ENCODE results near the gene BAX. TPM values are rescaled to one million over a fixed set of nuclear protein-coding genes. Genes with fewer than 3 reads are reported as not detected.
"Not testable (repeated sequence)": the region's sequence is repeated elsewhere in the genome, so short reads cannot be mapped to it uniquely, and the experiment has no call there.

BAX gene
- total and polyA plus RNA-seq, 4 experiments from 2014 or later: 56.5 to 183 (median 120) TPM

DNA sequence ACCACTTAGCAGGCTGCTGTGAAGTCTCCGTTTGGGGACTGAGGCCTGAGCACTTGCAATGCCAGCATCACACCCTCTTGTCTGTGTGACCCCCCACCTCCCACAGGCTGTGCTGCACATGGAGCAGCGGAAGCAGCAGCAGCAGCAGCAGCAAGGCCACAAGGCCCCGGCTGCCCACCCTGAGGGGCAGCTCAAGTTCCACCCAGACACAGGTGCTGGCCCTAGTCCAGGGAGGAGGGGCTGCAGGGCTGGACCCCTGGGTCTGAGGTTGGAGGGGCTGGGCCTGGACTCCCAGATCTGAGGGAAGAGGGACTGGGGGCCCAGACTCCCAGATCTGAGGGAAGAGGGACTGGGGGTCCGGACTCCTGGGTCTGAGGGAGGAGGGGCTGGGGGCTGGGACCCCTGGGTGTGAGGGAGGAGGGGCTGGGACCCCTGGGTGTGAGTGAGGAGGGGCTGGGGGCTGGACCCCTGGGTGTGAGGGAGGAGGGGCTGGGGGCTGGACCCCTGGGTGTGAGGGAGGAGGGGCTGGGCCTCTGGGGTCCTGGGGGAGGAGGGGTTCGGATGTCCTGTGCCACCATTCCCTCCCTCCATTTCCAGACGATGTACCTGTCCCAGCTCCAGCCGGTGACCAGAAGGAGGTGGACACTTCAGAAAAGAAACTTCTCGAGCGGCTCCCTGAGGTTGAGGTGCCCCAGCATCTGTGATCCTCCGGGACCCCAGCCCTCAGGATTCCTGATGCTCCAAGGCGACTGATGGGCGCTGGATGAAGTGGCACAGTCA is 32.8 kb upstream of the BAX start:
- intact Hi-C loops (cut with micrococcal nuclease): no loop called here
- H3K27me3 Mint-ChIP-seq: no peaks in the 10 kb centered on the region
- peaks cover 17 to 30% of the 10 kb centered on the region in 2 donors for H3K36me3 Mint-ChIP-seq
- no peak overlapping the region for H3K4me3 Mint-ChIP-seq
- H3K4me3 ChIP-seq (ENCODE audit: low read length in 2 of 2): no peak overlapping the region
- CTCF ChIA-PET (ENCODE audit: partially characterized antibody): interaction anchor here (0.8 kb wide), 1 partner anchor 49 kb away, joined by 3 read pairs; no protein-coding TSS in a partner anchor
- POLR2A ChIA-PET (ENCODE audit: partially characterized antibody): no interaction called here
- H3K9me3 Mint-ChIP-seq: no peaks in the 10 kb centered on the region
- no peaks in the 10 kb centered on the region for H3K4me1 ChIP-seq (ENCODE audit: insufficient read depth, low read length)
- no peak for DNase-seq
- H3K27ac ChIP-seq (ENCODE audit: low read depth, low read length): no peak overlapping the region
- no peak overlapping the region for H3K27ac Mint-ChIP-seq
- no peaks in the 10 kb centered on the region for H3K27me3 ChIP-seq (ENCODE audit: insufficient read depth, low read length)
- H3K9me3 ChIP-seq (ENCODE audit: control insufficient read depth in 1 of 2, low read length in 2 of 2): no peaks in the 10 kb centered on the region
- peaks cover 0 to 2% (median 1%) of the 10 kb centered on the region in 4 donors for H3K4me1 Mint-ChIP-seq
- H3K36me3 ChIP-seq (ENCODE audit: insufficient read depth, low read length): peaks cover 28% of the 10 kb centered on the region

DNA sequence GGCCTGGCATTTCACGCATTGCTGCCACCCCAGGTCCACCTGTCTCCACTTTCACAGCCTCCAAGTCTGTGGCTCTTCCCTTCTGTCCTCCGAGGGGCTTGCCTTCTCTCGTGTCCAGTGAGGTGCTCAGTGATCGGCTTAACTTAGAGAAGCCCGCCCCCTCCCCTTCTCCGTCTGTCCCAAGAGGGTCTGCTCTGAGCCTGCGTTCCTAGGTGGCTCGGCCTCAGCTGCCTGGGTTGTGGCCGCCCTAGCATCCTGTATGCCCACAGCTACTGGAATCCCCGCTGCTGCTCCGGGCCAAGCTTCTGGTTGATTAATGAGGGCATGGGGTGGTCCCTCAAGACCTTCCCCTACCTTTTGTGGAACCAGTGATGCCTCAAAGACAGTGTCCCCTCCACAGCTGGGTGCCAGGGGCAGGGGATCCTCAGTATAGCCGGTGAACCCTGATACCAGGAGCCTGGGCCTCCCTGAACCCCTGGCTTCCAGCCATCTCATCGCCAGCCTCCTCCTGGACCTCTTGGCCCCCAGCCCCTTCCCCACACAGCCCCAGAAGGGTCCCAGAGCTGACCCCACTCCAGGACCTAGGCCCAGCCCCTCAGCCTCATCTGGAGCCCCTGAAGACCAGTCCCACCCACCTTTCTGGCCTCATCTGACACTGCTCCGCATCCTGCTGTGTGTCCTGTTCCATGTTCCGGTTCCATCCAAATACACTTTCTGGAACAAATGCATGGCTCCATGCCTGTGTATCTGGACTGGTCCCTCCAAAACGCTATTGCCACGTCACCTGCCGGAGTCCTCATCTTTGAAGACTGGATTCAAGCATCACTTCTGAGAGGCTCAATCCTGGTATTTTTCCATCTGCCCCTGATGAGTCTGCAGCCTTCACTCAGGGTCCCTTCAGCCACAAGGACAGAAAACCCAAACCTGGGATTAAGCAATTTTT is 31.9 kb upstream of the BAX start:
- ChIA-PET POLR2A (ENCODE audit: partially characterized antibody) (no interaction called here), CTCF (ENCODE audit: partially characterized antibody) (interaction anchor here (0.7 kb wide), 1 partner anchor 80 kb away, joined by 4 read pairs; no protein-coding TSS in a partner anchor)
- Mint-ChIP-seq H3K9me3 (no peaks in the 10 kb centered on the region), H3K27ac (no peak overlapping the region), H3K27me3 (no peaks in the 10 kb centered on the region), H3K4me1 (peaks cover 0 to 4% (median 3%) of the 10 kb centered on the region in 4 donors), H3K4me3 (no peak overlapping the region), H3K36me3 (peaks cover 15 to 28% of the 10 kb centered on the region in 2 donors)
- Histone ChIP-seq H3K27ac (ENCODE audit: low read depth, low read length) (no peak overlapping the region), H3K4me1 (ENCODE audit: insufficient read depth, low read length) (no peaks in the 10 kb centered on the region), H3K9me3 (ENCODE audit: control insufficient read depth in 1 of 2, low read length in 2 of 2) (no peaks in the 10 kb centered on the region), H3K4me3 (ENCODE audit: low read length in 2 of 2) (no peak overlapping the region), H3K27me3 (ENCODE audit: insufficient read depth, low read length) (no peaks in the 10 kb centered on the region), H3K36me3 (ENCODE audit: insufficient read depth, low read length) (peaks cover 28% of the 10 kb centered on the region)
- intact Hi-C loops (cut with micrococcal nuclease): no loop called here
- no peak for DNase-seq

DNA sequence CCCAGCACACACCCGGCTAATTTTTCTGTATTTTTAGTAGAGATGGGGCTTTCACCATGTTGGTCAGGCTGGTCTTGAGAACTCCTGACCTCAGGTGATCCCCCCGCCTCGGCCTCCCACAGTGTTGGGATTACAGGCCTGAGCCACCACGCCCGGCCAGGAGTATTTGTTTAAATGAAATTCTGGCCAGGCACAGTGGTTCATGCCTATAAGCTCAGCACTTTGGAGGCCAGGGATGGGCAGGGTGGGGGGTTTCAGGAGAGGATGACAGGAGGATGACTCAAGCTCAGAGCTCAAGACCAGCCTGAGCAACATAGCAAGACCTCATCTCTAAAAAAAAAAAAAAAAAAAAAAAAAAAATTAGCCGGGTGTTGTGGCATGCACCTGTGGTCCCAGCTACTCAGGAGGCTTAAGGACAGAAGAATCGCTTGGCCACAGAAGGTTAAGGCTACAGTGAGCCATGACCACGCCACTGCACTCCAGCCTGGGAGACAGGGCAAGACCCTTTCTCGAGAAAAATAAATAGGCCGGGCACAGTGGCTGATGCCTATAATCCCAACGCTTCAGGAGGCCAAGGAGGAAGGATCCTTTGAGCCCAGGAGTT is 29.3 kb upstream of the BAX start:
- no peak for DNase-seq
- intact Hi-C loops (cut with micrococcal nuclease): no loop called here
- ChIA-PET CTCF (ENCODE audit: partially characterized antibody) (interaction anchor here (0.6 kb wide), 1 partner anchor 46 kb away, joined by 4 read pairs; no protein-coding TSS in a partner anchor), POLR2A (ENCODE audit: partially characterized antibody) (no interaction called here)
- Histone ChIP-seq H3K36me3 (ENCODE audit: insufficient read depth, low read length) (peaks cover 17% of the 10 kb centered on the region), H3K4me1 (ENCODE audit: insufficient read depth, low read length) (no peaks in the 10 kb centered on the region), H3K9me3 (ENCODE audit: control insufficient read depth in 1 of 2, low read length in 2 of 2) (no peaks in the 10 kb centered on the region), H3K27ac (ENCODE audit: low read depth, low read length) (no peak overlapping the region), H3K4me3 (ENCODE audit: low read length in 2 of 2) (no peak overlapping the region), H3K27me3 (ENCODE audit: insufficient read depth, low read length) (no peaks in the 10 kb centered on the region)
- Mint-ChIP-seq H3K27ac (no peak overlapping the region), H3K4me1 (peaks cover 0 to 4% (median 3%) of the 10 kb centered on the region in 4 donors), H3K36me3 (peaks cover 3 to 16% of the 10 kb centered on the region in 2 donors), H3K9me3 (no peaks in the 10 kb centered on the region), H3K4me3 (no peak overlapping the region), H3K27me3 (no peaks in the 10 kb centered on the region)

DNA sequence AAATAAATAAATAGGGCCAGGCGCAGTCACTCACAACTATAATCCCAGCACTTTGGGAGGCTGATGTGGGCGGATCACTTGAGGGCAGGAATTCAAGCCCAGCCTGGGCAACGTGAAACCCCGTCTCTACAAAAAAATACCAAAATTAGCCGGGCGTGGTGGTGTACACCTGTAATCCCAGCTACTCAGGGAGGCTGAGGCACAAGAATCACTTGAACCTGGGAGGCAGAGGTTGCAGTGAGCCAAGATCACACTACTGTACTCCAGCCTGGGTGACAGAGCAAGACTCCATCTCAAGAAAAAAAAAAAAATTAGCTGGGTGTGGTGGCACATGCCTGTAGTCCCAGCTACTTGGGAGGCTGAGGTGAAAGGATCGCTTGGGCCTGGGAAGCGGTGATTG is 28.8 kb upstream of the BAX start:
- peaks cover 3 to 13% of the 10 kb centered on the region in 2 donors for H3K36me3 Mint-ChIP-seq
- H3K27ac Mint-ChIP-seq; H3K4me1 ChIP-seq (ENCODE audit: insufficient read depth, low read length); H3K4me3 ChIP-seq (ENCODE audit: low read length in 2 of 2); H3K4me1 Mint-ChIP-seq; H3K27me3 Mint-ChIP-seq; H3K4me3 Mint-ChIP-seq; H3K27me3 ChIP-seq (ENCODE audit: insufficient read depth, low read length); H3K27ac ChIP-seq (ENCODE audit: low read depth, low read length); H3K9me3 ChIP-seq (ENCODE audit: control insufficient read depth in 1 of 2, low read length in 2 of 2); H3K9me3 Mint-ChIP-seq; DNase-seq; intact Hi-C loops (cut with micrococcal nuclease): not testable (repeated sequence)
- H3K36me3 ChIP-seq (ENCODE audit: insufficient read depth, low read length): peaks cover 17% of the 10 kb centered on the region
- ChIA-PET CTCF (ENCODE audit: partially characterized antibody) (interaction anchor here (0.6 kb wide), 1 partner anchor 46 kb away, joined by 4 read pairs; no protein-coding TSS in a partner anchor), POLR2A (ENCODE audit: partially characterized antibody) (interaction anchor here (0.6 kb wide), 2 partner anchors 26 to 54 kb away, joined by 3 read pairs; partner anchors contain the start of gene PPP1R15A)

DNA sequence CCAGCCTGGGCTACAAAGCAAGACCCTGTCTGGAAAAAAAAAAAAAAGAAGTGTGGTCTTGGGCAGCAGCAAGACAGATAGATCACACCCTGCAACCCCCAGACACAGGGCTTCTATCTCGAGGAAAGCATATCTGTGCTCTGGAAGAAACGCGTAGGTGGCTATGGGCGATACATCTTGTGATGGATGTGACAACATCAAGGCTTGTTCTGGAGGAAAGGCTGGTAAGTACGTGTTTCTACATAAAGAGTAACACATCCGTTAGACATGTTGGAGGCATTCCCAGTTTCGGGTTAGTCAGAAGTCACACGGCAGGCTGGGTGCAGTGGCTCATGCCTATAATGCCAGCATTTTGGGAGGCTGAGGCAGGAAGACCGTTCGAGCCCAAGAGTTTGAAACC is 27.8 kb upstream of the BAX start:
- H3K4me1 Mint-ChIP-seq: peaks cover 0 to 4% (median 3%) of the 10 kb centered on the region in 4 donors
- H3K36me3 Mint-ChIP-seq: peaks cover 3 to 7% of the 10 kb centered on the region in 2 donors
- H3K27ac ChIP-seq (ENCODE audit: low read depth, low read length): no peak overlapping the region
- peak overlapping the region; percentile 36 to 75 (median 66) for H3K4me3 Mint-ChIP-seq
- intact Hi-C loops (cut with micrococcal nuclease): no loop called here
- no peaks in the 10 kb centered on the region for H3K9me3 Mint-ChIP-seq
- no peaks in the 10 kb centered on the region for H3K27me3 ChIP-seq (ENCODE audit: insufficient read depth, low read length)
- ChIA-PET POLR2A (ENCODE audit: partially characterized antibody) (no interaction called here), CTCF (ENCODE audit: partially characterized antibody) (no interaction called here)
- no peaks in the 10 kb centered on the region for H3K4me1 ChIP-seq (ENCODE audit: insufficient read depth, low read length)
- no peaks in the 10 kb centered on the region for H3K27me3 Mint-ChIP-seq
- no peaks in the 10 kb centered on the region for H3K9me3 ChIP-seq (ENCODE audit: control insufficient read depth in 1 of 2, low read length in 2 of 2)
- peaks cover 10% of the 10 kb centered on the region for H3K36me3 ChIP-seq (ENCODE audit: insufficient read depth, low read length)
- peak in 2 of 5 donors; percentile 9 to 11 for DNase-seq
- no peak overlapping the region for H3K4me3 ChIP-seq (ENCODE audit: low read length in 2 of 2)
- peak overlapping the region in 2 of 7 donors; percentile 22 to 34 for H3K27ac Mint-ChIP-seq

DNA sequence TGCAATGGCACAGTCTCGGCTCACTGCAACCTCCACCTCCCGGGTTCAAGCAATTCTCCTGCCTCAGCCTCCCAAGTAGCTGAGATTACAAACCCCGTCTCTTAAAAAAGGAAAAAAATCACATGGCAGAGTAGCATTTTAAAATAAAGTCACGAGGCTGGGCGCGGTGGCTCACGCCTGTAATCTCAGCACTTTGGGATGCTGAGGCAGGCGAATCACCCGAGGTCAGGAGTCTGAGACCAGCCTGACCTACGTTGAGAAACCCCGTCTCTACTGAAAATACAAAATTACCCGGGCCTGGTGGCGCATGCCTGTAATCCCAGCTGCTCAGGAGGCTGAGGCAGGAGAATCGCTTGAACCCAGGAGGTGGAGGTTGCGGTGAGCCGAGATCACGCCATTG is 27.0 kb upstream of the BAX start:
- POLR2A ChIA-PET (ENCODE audit: partially characterized antibody); H3K36me3 Mint-ChIP-seq; H3K27ac Mint-ChIP-seq; CTCF ChIA-PET (ENCODE audit: partially characterized antibody); H3K4me3 Mint-ChIP-seq; H3K9me3 Mint-ChIP-seq; H3K9me3 ChIP-seq (ENCODE audit: control insufficient read depth in 1 of 2, low read length in 2 of 2); H3K4me3 ChIP-seq (ENCODE audit: low read length in 2 of 2); H3K4me1 Mint-ChIP-seq; H3K27me3 Mint-ChIP-seq; H3K36me3 ChIP-seq (ENCODE audit: insufficient read depth, low read length); H3K4me1 ChIP-seq (ENCODE audit: insufficient read depth, low read length); H3K27ac ChIP-seq (ENCODE audit: low read depth, low read length); DNase-seq; intact Hi-C loops (cut with micrococcal nuclease); H3K27me3 ChIP-seq (ENCODE audit: insufficient read depth, low read length): not testable (repeated sequence)
